NCI-H2081 (cell line): ENCODE results near the gene DHRS1.

Experiments used
- DNase-seq, 2 experiments: peaks; one replicate each; lab custom pipeline; 2025; lab: John Stamatoyannopoulos, UW

The DHRS1 gene

DNA sequence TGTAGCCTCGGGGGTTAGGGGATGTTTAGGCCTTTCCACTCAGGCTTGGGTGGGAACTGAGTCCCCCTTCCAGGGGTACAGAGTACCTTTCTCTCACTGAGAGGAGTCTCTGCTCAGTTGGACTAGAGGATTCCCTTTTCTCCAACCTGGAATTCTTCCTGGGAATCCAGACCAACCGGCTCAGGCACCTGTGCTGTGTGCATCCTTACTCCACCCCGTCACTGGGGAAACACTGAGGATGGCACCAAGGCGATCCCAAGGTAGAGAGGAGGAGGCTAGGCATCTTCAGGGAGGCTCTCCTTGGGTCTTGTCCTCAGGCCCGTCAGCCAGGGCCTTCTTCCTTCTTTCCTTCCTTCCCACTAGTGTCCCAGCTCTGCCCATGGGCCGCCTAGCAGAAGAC is 35.7 kb downstream of the DHRS1 start:
- DNase-seq, result no peak

- DNase-seq, result no peak
Measured at GRCh38 chr14:24262821-24263733, 36.5 kb downstream of the DHRS1 start, which contains the start of gene TGM1. Gene TGM1, minus strand, starts transcription at chr14:24263177. Its CDS starts 825 bp downstream, at chr14:24262352.

DNA sequence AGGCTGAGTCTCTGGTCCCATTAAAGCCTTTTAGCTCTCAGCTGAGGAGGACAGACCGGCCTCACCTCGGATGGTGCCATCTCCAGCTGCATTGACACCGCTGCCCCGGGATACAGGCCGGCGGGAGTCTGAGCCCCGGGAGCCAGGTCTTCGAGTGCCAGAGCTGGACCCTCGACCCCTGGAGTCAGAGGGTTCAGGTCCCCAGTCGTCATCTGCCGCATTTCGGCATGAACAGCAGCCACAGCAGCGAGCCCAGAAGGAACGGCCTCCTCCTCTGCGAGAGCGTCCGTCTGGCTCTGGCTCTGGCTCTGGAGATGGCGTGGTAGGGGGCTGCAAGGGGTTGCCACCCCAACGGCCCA is 37.6 kb downstream of the DHRS1 start:
- DNase-seq, result no peak

- DNase-seq, result no peak
Measured at GRCh38 chr14:24261256-24261968, 38.2 kb downstream of the DHRS1 start.

GRCh38 chr14:24260780-24261157 is 38.8 kb downstream of the DHRS1 start:
- no peak for DNase-seq

- no peak for DNase-seq
Measured at GRCh38 chr14:24260026-24260779, 39.4 kb downstream of the DHRS1 start.

- DNase-seq, result no peak
Measured at GRCh38 chr14:24259282-24260025, 40.1 kb downstream of the DHRS1 start.

DNA sequence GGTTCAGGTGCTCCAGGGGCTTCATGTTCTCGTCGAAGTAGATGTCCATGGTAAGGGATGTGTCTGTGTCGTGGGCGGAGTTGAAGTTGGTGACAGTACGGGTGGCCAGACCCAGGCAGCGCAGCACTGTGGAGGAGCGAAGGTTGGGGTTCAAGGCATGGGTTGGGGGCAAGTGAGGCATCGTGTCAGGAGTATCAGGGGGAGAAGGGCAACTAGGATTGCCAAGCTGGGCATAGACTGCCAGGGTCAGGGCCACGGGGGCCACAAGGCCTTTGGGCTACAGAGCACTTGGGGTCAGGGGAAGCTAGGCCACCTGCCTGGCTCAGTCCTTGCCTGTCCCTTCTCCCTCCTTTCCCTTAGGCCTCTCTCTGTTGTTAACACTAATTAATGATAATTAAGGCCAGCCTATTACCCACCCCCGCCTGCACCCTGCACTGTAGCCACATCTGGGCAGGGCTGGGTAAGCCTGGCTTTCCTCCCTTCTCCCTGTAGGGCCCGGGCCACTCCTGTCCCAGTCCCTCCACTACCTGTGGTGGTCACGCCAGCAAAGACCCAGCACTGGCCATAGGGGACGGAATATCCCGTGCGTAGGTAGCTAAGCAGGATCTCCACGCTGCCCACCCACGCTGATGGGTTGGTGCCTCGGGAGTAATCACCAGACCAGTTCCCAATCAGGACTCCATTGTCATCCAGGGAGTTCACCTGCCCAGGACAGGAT is 40.9 kb downstream of the DHRS1 start:
- DNase-seq, result no peak

GRCh38 chr14:24258119-24258518 is 41.5 kb downstream of the DHRS1 start:
- no peak for DNase-seq

DNA sequence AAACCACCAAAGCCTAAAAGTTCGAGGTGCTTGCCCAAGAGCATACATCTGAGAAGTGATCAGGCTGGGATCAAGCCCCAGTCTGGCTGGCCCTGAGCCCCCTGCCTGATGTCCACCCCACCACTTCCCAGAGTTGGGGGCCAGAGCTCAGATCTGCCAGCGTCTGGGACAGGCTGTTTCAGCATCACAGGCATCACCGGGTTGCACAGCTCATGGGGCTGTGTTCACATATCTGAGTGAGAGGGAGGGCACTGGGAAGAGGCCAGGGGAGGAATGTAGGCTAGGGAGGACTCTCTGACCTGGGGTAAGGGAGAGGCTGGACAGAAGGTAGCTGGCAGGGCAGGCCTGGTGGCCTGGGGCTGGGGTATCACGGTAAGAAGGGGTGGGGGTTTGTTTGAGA is 42.6 kb downstream of the DHRS1 start:
- DNase-seq, result no peak

GRCh38 chr14:24255931-24256711 is 43.5 kb downstream of the DHRS1 start:
- DNase-seq, result no peak

GRCh38 chr14:24255438-24255837 is 44.1 kb downstream of the DHRS1 start:
- no peak for DNase-seq

- DNase-seq, result no peak
Measured at GRCh38 chr14:24254630-24255392, 44.8 kb downstream of the DHRS1 start.

DNA sequence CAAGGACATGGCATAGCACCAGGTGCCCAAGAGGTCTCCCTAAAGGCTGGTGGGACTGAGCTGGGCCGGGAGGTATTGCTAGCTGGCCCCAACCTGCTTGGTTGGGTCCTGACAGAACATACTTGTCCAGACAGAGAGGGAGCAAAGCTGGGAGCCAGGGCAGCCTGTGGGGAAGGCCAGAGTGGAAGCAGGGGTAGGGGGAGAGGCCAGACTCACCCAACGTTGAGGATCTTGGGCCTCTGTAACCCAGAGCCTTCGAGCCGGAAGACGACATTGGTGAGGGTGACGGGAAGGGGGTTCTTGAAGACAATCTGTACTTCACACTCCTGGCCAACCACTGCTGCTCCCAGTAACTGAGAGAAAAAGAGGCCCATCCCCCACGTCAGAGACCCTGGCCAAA is 45.6 kb downstream of the DHRS1 start:
- DNase-seq, result no peak

DNA sequence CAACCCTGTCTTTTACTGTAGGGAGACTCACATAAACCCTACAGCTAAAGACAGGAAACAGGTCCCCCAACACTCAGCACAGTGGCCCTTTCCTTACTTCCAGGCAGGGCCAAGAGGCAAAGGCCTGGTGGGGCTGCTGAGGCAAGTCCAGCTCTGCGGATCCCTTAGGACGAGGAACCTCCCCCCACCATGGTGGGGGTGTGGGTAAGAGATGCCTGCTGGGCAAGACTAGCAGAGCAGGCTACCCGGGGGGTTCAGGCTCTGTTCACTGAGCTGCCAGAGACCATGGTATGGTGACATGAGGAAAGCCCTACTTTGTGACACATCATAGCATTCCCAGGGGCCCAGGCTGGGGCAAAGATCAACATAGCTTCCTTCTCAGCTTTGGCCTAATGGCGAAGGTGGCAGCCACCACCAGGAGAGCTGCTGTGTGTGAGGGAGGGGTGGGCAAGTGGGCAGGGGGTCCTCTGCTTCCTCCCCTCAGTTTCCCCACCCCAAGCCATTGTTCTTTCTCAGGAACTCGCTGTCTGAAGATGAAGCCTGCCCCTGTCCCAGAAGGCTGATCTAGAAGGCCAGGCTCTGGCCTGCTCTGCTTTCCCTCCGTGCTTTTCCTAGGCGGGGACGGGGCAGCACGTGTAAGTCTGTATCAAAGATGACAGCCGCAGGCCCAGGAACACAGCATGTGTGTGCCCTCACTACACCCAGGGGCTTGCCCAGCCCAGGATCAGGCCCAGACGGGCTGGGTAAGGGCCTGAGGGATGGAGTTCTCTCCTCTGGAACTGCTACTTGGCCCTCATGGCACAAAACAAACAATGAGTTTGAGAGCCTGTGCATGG is 47.1 kb downstream of the DHRS1 start:
- DNase-seq, result no peak

- no peak for DNase-seq
Measured at GRCh38 chr14:24251880-24252288, 47.7 kb downstream of the DHRS1 start.

- no peak for DNase-seq
Measured at GRCh38 chr14:24250354-24250753, 49.2 kb downstream of the DHRS1 start.

GRCh38 chr14:24249230-24250021 is 50.2 kb downstream of the DHRS1 start:
- no peak for DNase-seq
